Nucleus accumbens (tissue), 56 donors: ENCODE results near the gene PDCD1.
"Not testable (repeated sequence)": the region's sequence is repeated elsewhere in the genome, so short reads cannot be mapped to it uniquely, and the experiment has no call there.

ENCODE experiments used
- DNase-seq, 56 donors: peaks; one replicate each; lab custom pipeline; 2025; lab: John Stamatoyannopoulos, UW

PDCD1 gene

DNA sequence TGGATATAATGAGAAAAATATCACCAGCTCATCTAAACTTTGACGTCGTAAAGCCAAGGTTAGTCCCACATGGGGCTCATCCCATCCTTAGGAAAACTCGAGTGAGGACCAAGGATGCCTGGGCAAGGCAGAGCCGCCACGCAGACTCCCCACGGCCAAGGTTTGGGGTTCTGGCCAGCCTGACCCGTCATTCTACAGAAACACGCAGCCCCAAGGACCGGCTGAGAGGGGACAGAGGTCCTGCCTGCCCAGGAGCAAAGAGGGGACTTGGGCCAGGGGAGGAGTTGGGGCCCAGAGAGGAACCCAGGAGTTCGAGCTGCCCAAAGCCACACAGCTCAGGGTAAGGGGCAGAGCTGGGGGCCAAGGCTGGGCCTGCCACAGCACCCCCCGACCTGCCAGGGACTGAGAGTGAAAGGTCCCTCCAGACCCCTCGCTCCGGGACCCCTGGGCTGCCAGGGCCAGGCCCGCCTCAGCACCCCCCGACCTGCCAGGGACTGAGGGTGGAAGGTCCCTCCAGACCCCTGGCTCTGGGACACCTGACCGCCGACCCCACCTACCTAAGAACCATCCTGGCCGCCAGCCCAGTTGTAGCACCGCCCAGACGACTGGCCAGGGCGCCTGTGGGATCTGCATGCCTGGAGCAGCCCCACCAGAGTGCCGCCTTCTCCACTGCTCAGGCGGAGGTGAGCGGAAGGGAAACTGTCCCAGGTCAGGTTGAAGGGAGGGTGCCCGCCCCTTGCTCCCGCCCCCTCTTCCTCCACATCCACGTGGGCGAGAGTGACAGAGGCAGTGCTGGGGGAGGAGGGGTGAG lies at the start of gene PDCD1:
PDCD1 (minus strand) TSS at position 689 of the 811 bp plus-strand sequence; CDS start at position 633, 56 bp downstream.
- DNase-seq = peak in 4 of 56 donors; percentile 18 to 55 (median 32)

DNA sequence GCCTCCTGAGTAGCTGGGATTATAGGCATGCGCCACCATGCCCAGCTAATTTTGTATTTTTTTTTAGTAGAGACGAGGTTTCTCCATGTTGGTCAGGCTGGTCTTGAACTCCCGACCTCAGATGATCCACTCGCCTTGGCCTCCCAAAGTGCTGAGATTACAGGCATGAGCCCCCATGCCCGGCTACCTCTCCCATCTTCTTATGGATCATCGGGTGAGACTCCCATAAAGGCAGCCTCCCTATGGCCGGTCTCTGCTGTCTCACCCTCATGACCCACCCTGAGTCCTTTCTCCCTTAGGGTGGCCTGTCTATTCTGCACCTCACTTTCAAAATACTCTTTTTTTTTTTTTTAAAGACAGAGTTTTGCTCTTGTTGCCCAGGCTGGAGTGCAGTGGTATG lies 49.1 kb upstream of the PDCD1 start:
- not testable (repeated sequence) for DNase-seq

DNA sequence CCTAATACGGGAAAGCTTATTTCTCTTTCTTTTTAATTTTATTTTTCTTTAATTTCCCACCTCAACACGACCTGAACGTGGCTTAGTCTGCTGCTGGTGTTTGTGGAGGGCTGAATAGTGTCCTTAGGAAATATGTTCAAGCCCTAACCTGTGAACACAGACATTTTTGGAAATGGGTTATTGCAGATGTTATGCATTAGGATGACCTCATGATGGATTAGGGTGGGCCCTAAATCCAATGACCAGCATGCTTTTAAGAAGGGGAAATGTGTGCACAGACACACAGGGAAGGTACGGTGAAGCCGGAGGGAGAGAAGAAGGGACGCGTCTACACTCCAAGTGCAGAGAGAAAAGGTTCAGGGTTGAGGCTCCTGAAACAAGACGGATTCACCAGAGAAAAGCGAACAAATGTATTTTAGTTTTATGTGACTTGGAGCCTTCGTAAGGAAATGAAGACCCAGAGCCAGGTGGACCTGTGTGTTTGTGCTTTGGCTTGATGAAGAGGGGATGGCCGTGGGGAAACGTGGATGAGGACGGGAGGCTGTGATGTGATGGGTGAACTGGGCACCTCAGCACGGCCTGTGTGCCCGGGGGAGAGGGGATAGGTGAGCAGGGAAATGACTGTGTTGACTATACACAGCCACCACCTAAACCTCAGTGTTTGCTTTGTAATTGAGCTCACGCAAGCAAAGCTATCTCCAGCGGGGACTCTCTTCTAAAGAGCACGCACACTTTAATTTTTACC lies 48.3 kb upstream of the PDCD1 start:
- DNase-seq = no peak

GRCh38 chr2:241906378-241906770 lies 47.7 kb upstream of the PDCD1 start:
- DNase-seq = not testable (repeated sequence)

DNA sequence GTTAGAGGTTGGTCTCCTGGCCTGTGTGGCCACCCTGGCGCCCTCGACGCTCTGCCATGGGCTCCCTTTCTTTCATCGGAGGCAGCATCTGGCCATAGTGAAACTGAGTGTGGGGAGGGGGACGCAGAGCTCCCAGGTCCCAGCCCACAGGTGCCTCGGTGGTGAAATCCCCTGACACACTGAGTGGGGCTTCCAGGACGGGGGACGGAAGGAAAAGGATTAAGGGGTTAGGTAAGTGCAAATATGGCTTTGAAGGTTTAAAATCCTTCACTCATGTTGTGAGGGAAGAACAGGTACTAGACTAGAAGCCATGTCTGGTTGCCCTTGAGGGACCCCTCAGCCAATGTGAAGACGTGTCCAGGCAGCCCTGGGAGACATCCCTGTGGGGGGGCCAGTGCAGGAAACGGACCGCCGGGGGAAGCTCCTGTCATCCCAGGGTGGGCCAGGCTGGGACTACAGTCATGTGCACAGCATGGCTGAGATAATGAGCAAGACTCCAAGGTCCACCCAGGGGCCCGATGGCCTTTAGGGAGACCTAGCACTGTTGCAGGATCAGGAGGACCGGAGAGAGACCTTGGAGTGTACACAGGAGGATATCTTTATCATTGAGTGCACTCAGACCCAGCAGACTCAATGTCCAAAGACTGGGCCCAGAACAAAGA lies 47.2 kb upstream of the PDCD1 start:
- DNase-seq = no peak

GRCh38 chr2:241904791-241905710 lies 46.4 kb upstream of the PDCD1 start:
- DNase-seq = no peak

- no peak for DNase-seq
Observed at GRCh38 chr2:241904011-241904718, 45.5 kb upstream of the PDCD1 start.

- no peak for DNase-seq
Observed at GRCh38 chr2:241903121-241904010, 44.7 kb upstream of the PDCD1 start.

- no peak for DNase-seq
Observed at GRCh38 chr2:241902357-241902991, 43.8 kb upstream of the PDCD1 start.

DNA sequence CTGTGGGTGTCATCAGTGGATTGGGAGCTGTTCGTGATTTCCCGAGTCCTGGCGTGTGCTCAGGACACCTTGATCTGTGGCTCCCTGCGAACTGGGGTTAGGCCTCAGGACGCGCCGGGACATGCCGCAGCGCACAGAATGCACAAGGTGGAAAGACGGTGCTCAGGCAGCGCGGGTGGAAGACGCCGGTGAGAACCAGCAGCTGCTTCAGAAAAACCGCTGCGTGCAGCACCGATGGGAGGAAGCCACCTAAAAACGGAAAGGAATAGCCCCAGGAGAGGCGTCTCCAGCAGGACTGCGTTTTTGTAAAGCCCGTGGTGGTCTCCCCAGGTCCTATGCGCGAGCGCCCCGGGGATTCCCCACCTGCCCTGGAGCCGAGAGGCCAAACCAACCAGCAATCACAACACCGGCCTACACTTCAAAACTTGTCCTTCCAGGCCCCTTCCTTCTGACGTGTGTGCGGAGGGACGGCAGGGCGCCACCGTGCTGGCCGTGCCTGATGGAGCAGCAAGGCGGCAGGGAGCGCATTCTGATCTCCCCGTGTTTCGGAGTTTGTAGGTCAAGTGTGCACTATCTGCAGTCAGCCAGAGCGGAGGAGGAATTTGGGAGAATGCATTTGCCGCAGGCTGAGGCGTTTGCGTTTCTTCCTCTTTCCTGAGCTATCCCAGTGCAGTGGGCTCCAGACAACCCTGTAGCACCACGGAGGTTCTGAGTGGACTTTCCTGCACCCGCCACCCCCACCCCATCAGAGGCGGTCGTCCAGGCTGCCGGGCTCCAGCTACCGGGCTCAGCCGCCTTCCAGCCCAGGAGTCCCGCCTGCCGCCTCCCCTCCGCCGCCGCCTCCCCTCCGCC lies 43.0 kb upstream of the PDCD1 start:
- DNase-seq = no peak

GRCh38 chr2:241901018-241901380 lies 42.3 kb upstream of the PDCD1 start:
- no peak for DNase-seq

DNA sequence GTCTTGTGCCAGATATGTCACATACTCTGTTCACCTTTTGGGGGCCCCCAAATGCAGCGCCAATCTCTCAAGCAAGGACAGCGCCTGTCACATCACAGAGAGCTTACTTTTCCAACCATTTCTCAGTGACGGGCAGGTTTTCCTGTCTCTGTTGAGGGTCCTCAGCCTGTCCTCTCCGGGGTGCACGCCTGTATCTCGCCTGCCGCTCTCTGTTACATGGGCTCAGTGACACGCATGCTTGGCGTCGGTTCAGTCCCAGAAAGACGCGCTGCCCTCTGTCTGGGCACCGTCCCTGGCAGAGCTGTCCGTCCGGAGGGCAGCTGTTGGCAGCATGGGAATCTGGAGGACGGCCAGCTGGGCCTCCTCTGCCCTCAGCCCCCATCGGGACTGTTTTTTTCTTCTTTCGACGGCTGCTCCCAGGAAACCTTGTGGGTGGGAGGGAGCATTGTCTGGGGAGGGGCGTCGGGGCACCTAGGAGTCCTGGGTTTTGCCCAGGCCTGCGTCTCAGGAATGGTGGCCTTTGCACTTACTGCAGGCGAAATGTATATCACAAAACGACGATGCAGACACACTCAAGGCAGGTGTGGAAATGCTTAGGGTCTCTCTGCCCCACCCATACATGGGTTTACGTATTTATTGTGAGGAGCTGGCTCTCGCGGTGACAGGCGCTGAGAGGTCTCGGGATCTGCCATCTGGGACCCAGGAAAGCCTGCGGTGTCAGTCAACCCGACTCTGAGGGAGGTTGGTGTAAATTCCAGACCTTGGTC lies 41.7 kb upstream of the PDCD1 start:
- DNase-seq = no peak

DNA sequence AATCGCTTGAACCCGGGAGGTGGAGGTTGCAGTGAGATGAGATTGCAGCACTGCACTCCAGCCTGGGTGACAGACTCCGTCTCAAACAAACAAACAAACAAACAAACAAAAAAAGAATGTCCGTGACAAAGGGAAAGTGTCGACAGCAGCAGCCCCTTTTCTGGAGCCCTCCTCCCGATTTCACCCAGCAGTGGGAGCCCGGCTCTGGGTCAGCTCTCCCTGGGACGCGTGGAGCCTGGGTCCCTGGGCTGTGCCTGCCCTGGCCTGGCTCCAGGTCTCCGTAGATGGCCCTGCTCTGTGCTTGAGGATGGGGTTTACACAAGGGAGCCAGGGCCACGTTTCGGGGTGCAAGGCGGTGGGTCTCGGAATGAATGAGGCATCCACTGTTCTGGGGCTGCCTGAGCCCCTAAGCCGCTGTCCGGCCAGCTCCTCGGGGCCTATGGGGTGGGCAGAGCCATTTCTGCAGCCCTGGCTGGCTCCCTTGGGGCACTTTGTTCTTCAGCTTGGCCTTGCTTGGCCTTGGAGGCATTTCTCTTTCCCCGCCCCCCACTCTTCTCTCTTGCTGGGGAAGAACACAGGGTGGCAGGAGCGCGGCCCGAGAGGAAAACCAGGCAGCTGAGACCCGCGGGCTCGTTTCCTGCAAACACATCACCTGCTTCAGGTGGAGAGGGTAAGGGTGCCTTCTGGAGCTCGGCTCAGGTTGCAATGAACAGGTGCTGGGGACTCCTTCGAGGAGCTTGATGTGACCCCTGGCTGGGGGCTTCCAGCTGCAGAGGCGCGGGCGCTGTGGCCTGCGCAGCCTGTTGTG lies 40.0 kb upstream of the PDCD1 start:
- no peak for DNase-seq

DNA sequence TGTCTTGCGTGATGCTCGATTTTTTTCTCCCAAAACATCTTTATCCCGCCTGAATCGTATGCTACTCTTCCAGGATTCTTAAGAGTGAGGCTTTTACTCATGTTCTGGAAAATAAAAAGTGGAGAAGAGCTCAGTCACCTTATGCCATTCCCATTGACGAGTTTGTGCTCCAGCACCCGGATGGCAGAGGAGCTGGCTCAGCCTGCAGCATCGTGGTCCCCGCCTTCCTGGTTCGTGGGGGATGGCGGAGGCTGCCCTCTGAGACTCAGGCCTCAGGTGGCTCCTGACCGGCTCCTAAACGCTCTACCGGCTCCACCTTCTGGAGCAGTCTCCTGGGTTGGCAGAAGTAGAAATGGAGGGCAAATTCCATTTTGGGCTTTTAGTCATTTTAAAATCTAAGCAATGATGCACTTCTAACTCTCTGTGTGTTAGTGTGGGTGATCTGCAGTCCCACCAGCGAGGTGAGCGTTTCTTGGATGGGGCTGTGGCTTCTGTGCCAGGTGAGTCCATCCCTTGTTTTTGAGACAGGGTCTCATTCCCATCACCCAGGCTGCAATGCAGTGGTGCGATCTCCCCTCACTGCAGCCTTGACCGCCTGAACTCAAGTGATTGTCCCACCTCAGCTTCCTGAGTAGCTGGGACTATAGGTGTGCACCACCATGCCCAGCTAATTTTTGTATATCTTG lies 38.7 kb upstream of the PDCD1 start:
- no peak for DNase-seq

DNA sequence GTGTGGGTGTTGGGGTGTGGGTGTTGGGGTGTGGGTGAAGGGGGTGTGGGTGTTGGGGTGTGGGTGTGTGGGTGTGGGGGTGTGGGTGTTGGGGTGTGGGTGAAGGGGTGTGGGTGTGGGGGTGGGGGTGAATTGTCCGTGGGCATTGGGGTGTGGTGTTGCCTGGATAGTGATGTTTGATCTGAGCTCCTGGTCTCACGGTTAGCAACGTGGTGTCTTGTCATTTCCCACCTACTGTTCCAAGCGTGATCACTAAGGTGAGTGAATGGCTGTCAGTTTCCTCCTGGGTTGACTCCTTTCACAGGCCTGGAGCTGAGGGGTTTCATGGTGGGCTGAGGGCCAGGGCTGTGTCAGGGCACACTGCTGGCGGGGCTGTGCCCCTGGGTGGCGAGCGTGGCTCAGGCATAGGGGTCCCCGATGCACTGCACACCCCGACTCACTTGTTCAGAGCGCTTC lies 38.1 kb upstream of the PDCD1 start:
- DNase-seq = peak in 1 of 56 donors; percentile 28
